MCF 10A (cell line): ENCODE data around the gene STT3B. TPM values are rescaled to one million over a fixed set of nuclear protein-coding genes. Genes with fewer than 3 reads are reported as not detected.
A peak's percentile ranks its signal among the peaks of the same experiment; 100 is the strongest.

ENCODE experiments used
- Bru-seq: library from RNA; stranded (reverse); fragments of 400-500 nt; gene quantifications from one replicate; lab custom pipeline; 2021; lab: Mats Ljungman, UMichigan
- BruChase-seq, 2 experiments: library from RNA; stranded (reverse); fragments of 400-500 nt; gene quantifications; one replicate each; lab custom pipeline; 2021; lab: Mats Ljungman, UMichigan
- BruUV-seq: library from RNA; stranded (reverse); fragments of 400-500 nt; replicated peaks from 2 replicates; lab custom pipeline; 2021; lab: Mats Ljungman, UMichigan
- CTCF ChIA-PET: fragments of 300-600 bp; sonication (Branson Sonifier 250); formaldehyde crosslinking; extraction: SDS; loops from one replicate; lab custom pipeline; 2021; ENCODE audit warnings: antibody characterized with exemption, inconsistent platforms; lab: Yijun Ruan, JAX
- POLR2A ChIA-PET: fragments of 300-600, 350-650 bp; sonication (Branson Sonifier 250); formaldehyde crosslinking; extraction: SDS; loops from one replicate; lab custom pipeline; 2020; ENCODE audit warnings: antibody characterized with exemption, inconsistent platforms; lab: Yijun Ruan, JAX
- DNase-seq: peaks from one replicate; pipeline ENCODE4 v3.0.0-alpha.2; 2018; ENCODE audit not compliant: unreplicated experiment
- H3K27ac Mint-ChIP-seq: one replicate; pipeline ENCODE4 v1.8.0; 2022; ENCODE audit warnings: mild to moderate bottlenecking, low read depth, mixed read lengths; ENCODE audit not compliant: unreplicated experiment
- H3K27me3 Mint-ChIP-seq: one replicate; pipeline ENCODE4 v1.8.0; 2022; ENCODE audit warnings: mixed read lengths; ENCODE audit not compliant: insufficient read depth, unreplicated experiment
- H3K36me3 Mint-ChIP-seq: one replicate; pipeline ENCODE4 v1.8.0; 2022; ENCODE audit warnings: mild to moderate bottlenecking, moderate library complexity, mixed read lengths; ENCODE audit not compliant: insufficient read depth, unreplicated experiment
- H3K4me1 Mint-ChIP-seq: one replicate; pipeline ENCODE4 v1.8.0; 2022; ENCODE audit warnings: mixed read lengths; ENCODE audit not compliant: insufficient read depth, unreplicated experiment
- H3K4me3 Mint-ChIP-seq: one replicate; pipeline ENCODE4 v1.8.0; 2022; ENCODE audit warnings: mild to moderate bottlenecking, moderate library complexity, mixed read lengths; ENCODE audit not compliant: unreplicated experiment
- H3K9me3 Mint-ChIP-seq: one replicate; pipeline ENCODE4 v1.8.0; 2022; ENCODE audit warnings: mixed read lengths; ENCODE audit not compliant: unreplicated experiment
- intact Hi-C: fragments of 100-400 bp; cut with micrococcal nuclease; formaldehyde crosslinking; loops from 2 replicates; pipeline ENCODE4 v1.14.1; 2022
- long read RNA-seq: library from polyadenylated mRNA; stranded (forward); transcript quantifications from one replicate; pipeline ENCODE4 v2.0.0, GENCODE V29; 2022
- total RNA-seq: library from RNA; stranded (reverse); gene quantifications from 2 replicates; pipeline ENCODE4 v1.2.3, GENCODE V29; 2022
- TF ChIP-seq, protein P1 (sequence below): fragments of 200-600 bp; IDR thresholded peaks from one replicate; pipeline ENCODE4 v1.8.0; 2022; ENCODE audit warnings: antibody characterized with exemption, mild to moderate bottlenecking; ENCODE audit not compliant: unreplicated experiment

Gene STT3B
- total RNA-seq (118 and 133 TPM in 2 replicates), Bru-seq, nascent RNA (percentile 92 among the genes with signal in this experiment), BruChase-seq, experiment 1, labeled RNA remaining after a 6-hour chase (percentile 91 among the genes with signal in this experiment), BruChase-seq, experiment 2, labeled RNA remaining after a 2-hour chase (percentile 90 among the genes with signal in this experiment)
- long read RNA-seq, full-length matches to known transcripts, result 283 of 334 reads
- long read RNA-seq, partial matches to known transcripts, result 24 of 334 reads
- long read RNA-seq, other reads (novel, unspliced or antisense), result 27 of 334 reads

DNA sequence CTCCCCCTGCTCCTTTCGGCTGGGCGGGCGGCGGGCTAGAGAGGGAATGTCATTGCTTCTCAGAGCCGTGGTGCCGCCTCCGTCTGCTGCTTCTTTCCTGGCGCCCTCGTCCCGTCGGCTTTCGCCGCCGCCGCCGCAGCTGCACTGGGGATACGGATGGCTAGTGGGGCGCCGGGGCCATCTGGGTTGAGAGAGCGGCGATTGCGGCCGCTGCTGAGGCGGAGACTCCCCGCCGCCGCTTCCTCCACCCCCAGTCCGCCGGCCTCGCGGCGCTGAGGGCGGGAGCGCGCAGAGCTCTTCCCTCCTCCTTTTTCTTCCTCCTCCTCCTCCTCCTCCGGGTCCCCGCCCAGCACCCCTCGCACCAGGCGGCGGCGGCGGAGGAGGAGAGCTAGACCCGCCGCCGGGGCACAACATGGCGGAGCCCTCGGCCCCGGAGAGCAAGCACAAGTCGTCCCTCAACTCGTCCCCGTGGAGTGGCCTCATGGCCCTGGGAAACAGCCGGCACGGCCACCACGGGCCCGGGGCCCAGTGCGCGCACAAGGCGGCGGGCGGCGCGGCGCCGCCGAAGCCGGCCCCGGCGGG, at the start of gene STT3B:
Gene STT3B (plus strand): TSS at position 339 of the 582 bp plus-strand sequence. CDS start 74 bp downstream, at position 413.
- peaks cover 6% of the 10 kb centered on the region for H3K36me3 Mint-ChIP-seq
- no TSS peak for BruUV-seq
- CTCF ChIA-PET, result interaction anchor here (0.6 to 1.5 kb wide), 12 partner anchors 13 to 597 kb away, joined by 3 to 5 read pairs (median 3); no protein-coding TSS in a partner anchor
- no peak within 1 kb of the TSS for H3K4me3 Mint-ChIP-seq
- peaks cover 11% of the 10 kb centered on the region for H3K4me1 Mint-ChIP-seq
- intact Hi-C loops, result loop anchor here (5.0 to 10.0 kb wide), 5 partner anchors 278 to 760 kb away; partner anchors contain the start of genes OSBPL10 and ZNF860
- H3K27ac Mint-ChIP-seq, result peak within 1 kb of the TSS; percentile 98
- no peaks in the 10 kb centered on the region for H3K9me3 Mint-ChIP-seq
- POLR2A ChIA-PET, result interaction anchor here (0.5 to 4.6 kb wide), 72 partner anchors 8 to 1221 kb away, joined by 3 to 107 read pairs (median 4); partner anchors contain the start of genes OSBPL10, TGFBR2 and ZNF860
- H3K27me3 Mint-ChIP-seq, result no peaks in the 10 kb centered on the region
- TF ChIP-seq, protein P1, sequence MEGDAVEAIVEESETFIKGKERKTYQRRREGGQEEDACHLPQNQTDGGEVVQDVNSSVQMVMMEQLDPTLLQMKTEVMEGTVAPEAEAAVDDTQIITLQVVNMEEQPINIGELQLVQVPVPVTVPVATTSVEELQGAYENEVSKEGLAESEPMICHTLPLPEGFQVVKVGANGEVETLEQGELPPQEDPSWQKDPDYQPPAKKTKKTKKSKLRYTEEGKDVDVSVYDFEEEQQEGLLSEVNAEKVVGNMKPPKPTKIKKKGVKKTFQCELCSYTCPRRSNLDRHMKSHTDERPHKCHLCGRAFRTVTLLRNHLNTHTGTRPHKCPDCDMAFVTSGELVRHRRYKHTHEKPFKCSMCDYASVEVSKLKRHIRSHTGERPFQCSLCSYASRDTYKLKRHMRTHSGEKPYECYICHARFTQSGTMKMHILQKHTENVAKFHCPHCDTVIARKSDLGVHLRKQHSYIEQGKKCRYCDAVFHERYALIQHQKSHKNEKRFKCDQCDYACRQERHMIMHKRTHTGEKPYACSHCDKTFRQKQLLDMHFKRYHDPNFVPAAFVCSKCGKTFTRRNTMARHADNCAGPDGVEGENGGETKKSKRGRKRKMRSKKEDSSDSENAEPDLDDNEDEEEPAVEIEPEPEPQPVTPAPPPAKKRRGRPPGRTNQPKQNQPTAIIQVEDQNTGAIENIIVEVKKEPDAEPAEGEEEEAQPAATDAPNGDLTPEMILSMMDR, result no peak
- DNase-seq, result peak; percentile 88

DNA sequence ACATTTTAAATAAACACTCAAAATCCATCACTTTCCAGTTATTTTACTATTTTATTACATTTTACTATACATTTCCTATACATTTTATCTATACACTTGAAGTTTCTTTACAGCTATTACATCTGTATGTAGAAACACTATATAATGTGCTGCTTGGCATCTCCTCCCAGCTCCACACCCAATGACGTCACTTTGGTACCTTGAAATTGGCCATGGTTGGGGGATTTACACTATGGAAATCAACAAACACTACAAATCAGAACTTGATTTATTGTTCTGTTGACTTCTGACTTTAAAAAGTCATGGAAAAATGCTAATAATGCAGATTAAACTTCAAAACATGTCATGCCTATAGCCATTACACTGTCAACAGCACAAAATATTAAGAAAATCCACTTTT, 48.9 kb upstream of the STT3B start:
- no peak overlapping the region for H3K4me3 Mint-ChIP-seq
- ChIA-PET CTCF (interaction anchor here (0.6 to 1.2 kb wide), 2 partner anchors 10 to 119 kb away, joined by 3 to 4 read pairs; no protein-coding TSS in a partner anchor), POLR2A (no interaction called here)
- TF ChIP-seq, protein P1, result no peak
- H3K4me1 Mint-ChIP-seq, result no peaks in the 10 kb centered on the region
- no peak for DNase-seq
- peaks cover 13% of the 10 kb centered on the region for H3K27me3 Mint-ChIP-seq
- no peaks in the 10 kb centered on the region for H3K36me3 Mint-ChIP-seq
- H3K27ac Mint-ChIP-seq, result no peak overlapping the region
- intact Hi-C loops, result no loop called here
- no TSS peak for BruUV-seq
- H3K9me3 Mint-ChIP-seq, result no peaks in the 10 kb centered on the region

DNA sequence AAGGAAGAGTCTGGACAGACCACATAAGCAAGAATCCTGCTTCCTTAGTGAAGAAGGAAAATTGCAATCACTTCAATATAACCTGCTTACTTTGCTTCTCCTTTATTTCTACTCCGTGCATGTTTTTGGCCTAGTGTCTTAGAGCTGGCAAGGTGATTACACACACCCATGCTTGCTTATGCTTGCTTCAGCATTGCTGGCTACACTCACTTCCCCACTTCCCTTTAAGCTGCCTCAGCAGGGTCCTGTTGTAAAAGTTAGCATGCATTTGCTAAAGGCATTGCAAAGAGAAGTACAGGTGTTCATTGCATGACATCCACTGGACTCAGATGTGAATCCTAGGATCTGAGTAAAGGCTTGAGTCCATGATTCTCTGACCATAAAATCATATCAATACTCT, 47.5 kb upstream of the STT3B start:
- CTCF ChIA-PET, result no interaction called here
- no peaks in the 10 kb centered on the region for H3K4me1 Mint-ChIP-seq
- intact Hi-C loops, result no loop called here
- POLR2A ChIA-PET, result no interaction called here
- H3K9me3 Mint-ChIP-seq, result no peaks in the 10 kb centered on the region
- BruUV-seq, result no TSS peak
- TF ChIP-seq, protein P1, result no peak
- DNase-seq, result no peak
- H3K27me3 Mint-ChIP-seq, result peaks cover 12% of the 10 kb centered on the region
- no peaks in the 10 kb centered on the region for H3K36me3 Mint-ChIP-seq
- H3K27ac Mint-ChIP-seq, result no peak overlapping the region
- no peak overlapping the region for H3K4me3 Mint-ChIP-seq
